K562 (cell line): Measurements from ENCODE around the gene CSNK1D. TPM values are rescaled to one million over a fixed set of nuclear protein-coding genes. Genes with fewer than 3 reads are reported as not detected.

Experiments
- ATAC-seq: fragments of 200-7000 bp; cut with Tn5 transposase; 3 replicates; pipeline ENCODE4 v1.9.1; 2020; ENCODE audit warnings: moderate library complexity
- BruUV-seq: library from RNA; stranded (reverse); fragments of 400-500 nt; replicated peaks from 2 replicates; lab custom pipeline; 2021; lab: Mats Ljungman, UMichigan
- CTCF ChIA-PET: fragments of 300-600 bp; formaldehyde crosslinking; extraction: SDS; loops from one replicate; lab custom pipeline; 2021; ENCODE audit warnings: low intra/inter-chr PET ratio; lab: Yijun Ruan, JAX
- POLR2A ChIA-PET: fragments of 300-600, 350-650 bp; sonication (Branson Sonifier 250); formaldehyde crosslinking; extraction: SDS; loops from one replicate; lab custom pipeline; 2021; ENCODE audit warnings: antibody characterized with exemption, inconsistent platforms; lab: Yijun Ruan, JAX
- DNase-seq, 4 experiments: peaks; one replicate each; pipeline versions ENCODE4 v3.0.0 to v3.0.0-alpha.2; 2011 to 2018; ENCODE audit warnings: low spot score in 3 of 4, mixed read lengths in 3 of 4; ENCODE audit errors: extremely low read depth in 1 of 4
- FAIRE-seq: peaks from 2 replicates; lab custom pipeline; 2011; peaks lifted over from hg19 to GRCh38; lab: Jason Lieb, UNC
- H2AFZ ChIP-seq: 2 replicates; pipeline ENCODE4 v1.6.0; 2011; ENCODE audit warnings: low read depth, low read length, control low read depth, inconsistent platforms
- H3K27ac ChIP-seq: fragments of 200-600 bp; 3 replicates; pipeline ENCODE4 v1.8.0; 2011; ENCODE audit warnings: low read depth, mild to moderate bottlenecking, control low read depth, inconsistent platforms, low read length, moderate library complexity, mixed read lengths; ENCODE audit errors: extremely low read depth
- H3K27me3 ChIP-seq, 2 experiments: fragments of 300-600 bp in 1 of 2; 2 replicates in 1 of 2; 3 replicates in 1 of 2; pipeline versions ENCODE4 v1.6.0 to v1.8.0; 2011; ENCODE audit warnings: inconsistent platforms in 2 of 2, low read length in 2 of 2, mild to moderate bottlenecking in 1 of 2, mixed read lengths in 1 of 2, moderate library complexity in 1 of 2; ENCODE audit not compliant: control insufficient read depth in 2 of 2, insufficient read depth in 2 of 2
- H3K36me3 ChIP-seq: fragments of 300-600 bp; 3 replicates; pipeline ENCODE4 v1.8.0; 2011; ENCODE audit warnings: mild to moderate bottlenecking, low read length, inconsistent platforms; ENCODE audit not compliant: control insufficient read depth, insufficient read depth
- H3K4me1 ChIP-seq, 2 experiments: fragments of 200-600 bp in 1 of 2; replicated peaks in 1 of 2; 2 replicates in 1 of 2; 3 replicates in 1 of 2; pipeline versions ENCODE4 v1.5.1 to v1.8.0; 2011; ENCODE audit warnings: inconsistent platforms in 2 of 2, low read length in 2 of 2, mild to moderate bottlenecking in 1 of 2, mixed read lengths in 1 of 2, moderate library complexity in 1 of 2; ENCODE audit not compliant: control insufficient read depth in 2 of 2, insufficient read depth in 2 of 2
- H3K4me2 ChIP-seq: 2 replicates; pipeline ENCODE4 v1.6.1; 2011; ENCODE audit warnings: low read length, control low read depth, inconsistent platforms, mixed read lengths; ENCODE audit not compliant: insufficient read depth
- H3K4me3 ChIP-seq: fragments of 200-600 bp; sonication (generic), shearing (Covaris generic); 2 replicates; pipeline ENCODE4 v1.5.1; 2016; ENCODE audit warnings: control low read depth, inconsistent platforms
- H3K79me2 ChIP-seq: fragments of 200-600 bp; 3 replicates; pipeline ENCODE4 v1.8.0; 2011; ENCODE audit warnings: low read length, inconsistent platforms; ENCODE audit not compliant: control insufficient read depth, insufficient read depth
- H3K9ac ChIP-seq, 2 experiments: 2 replicates each; pipeline versions ENCODE4 v1.6.0 to v1.6.1; 2011; ENCODE audit warnings: low read depth in 2 of 2, low read length in 2 of 2, control low read depth in 1 of 2, inconsistent platforms in 1 of 2, mild to moderate bottlenecking in 1 of 2, mixed read lengths in 1 of 2; ENCODE audit not compliant: insufficient read depth in 1 of 2
- H3K9me1 ChIP-seq: one replicate; pipeline ENCODE4 v1.6.0; 2011; ENCODE audit warnings: inconsistent platforms, mild to moderate bottlenecking, low read length, moderate library complexity; ENCODE audit not compliant: control insufficient read depth, insufficient read depth
- H3K9me3 ChIP-seq: replicated peaks from 2 replicates; pipeline ENCODE4 v1.5.1; 2011; ENCODE audit warnings: low read depth, low read length, inconsistent platforms; ENCODE audit not compliant: control insufficient read depth, insufficient read depth
- H4K20me1 ChIP-seq: replicated peaks from 2 replicates; pipeline ENCODE4 v1.6.1; 2011; ENCODE audit warnings: low read length, inconsistent platforms, mixed read lengths; ENCODE audit not compliant: control insufficient read depth, insufficient read depth
- ARID1B ChIP-seq: fragments of 450-650 bp; IDR thresholded peaks from 2 replicates; pipeline ENCODE4 v1.6.1; 2016; ENCODE audit warnings: antibody characterized with exemption, mild to moderate bottlenecking, inconsistent platforms
- ARID2 ChIP-seq: fragments of 450-650 bp; IDR thresholded peaks from 2 replicates; pipeline ENCODE4 v1.6.1; 2017; ENCODE audit warnings: antibody characterized with exemption, mild to moderate bottlenecking
- CBFA2T2 ChIP-seq: fragments of 450-650 bp; conservative IDR thresholded peaks from 2 replicates; pipeline ENCODE4 v1.6.1; 2017; ENCODE audit warnings: mild to moderate bottlenecking
- CBFA2T3 ChIP-seq: fragments of 450-650 bp; IDR thresholded peaks from 2 replicates; pipeline ENCODE4 v1.6.1; 2017
- DPF2 ChIP-seq: fragments of 450-650 bp; IDR thresholded peaks from 2 replicates; pipeline ENCODE4 v1.6.1; 2016
- FOS ChIP-seq: IDR thresholded peaks from 3 replicates; pipeline ENCODE4 v1.6.1; 2011; ENCODE audit not compliant: insufficient read length; ENCODE audit errors: extremely low read depth
- FOSL1 ChIP-seq: fragments of 200-800 bp; sonication (Bioruptor generic); conservative IDR thresholded peaks from 2 replicates; pipeline ENCODE4 v1.6.1; 2016; ENCODE audit warnings: missing genetic modification characterization, missing compliant biosample characterization
- JUND ChIP-seq, 2 experiments: IDR thresholded peaks; 2 replicates in 1 of 2; 3 replicates in 1 of 2; pipeline ENCODE4 v1.6.1; 2011; ENCODE audit warnings: borderline replicate concordance in 2 of 2, low read depth in 2 of 2, low read length in 2 of 2, improper control_type of control experiment in 1 of 2, missing biosample characterization in 1 of 2, missing genetic modification characterization in 1 of 2, missing genetic modification reagents in 1 of 2
- KDM1A ChIP-seq, 2 experiments: fragments of 450-650 bp; IDR thresholded peaks; 2 replicates each; pipeline ENCODE4 v1.6.1; 2016; ENCODE audit warnings: mild to moderate bottlenecking in 2 of 2
- LARP7 ChIP-seq: fragments of 450-650 bp; IDR thresholded peaks from 2 replicates; pipeline ENCODE4 v1.6.1; 2016
- NFIC ChIP-seq: fragments of 450-650 bp; IDR thresholded peaks from 2 replicates; pipeline ENCODE4 v1.6.1; 2017; ENCODE audit warnings: mild to moderate bottlenecking, inconsistent platforms
- SMARCE1 ChIP-seq: fragments of 450-650 bp; IDR thresholded peaks from 2 replicates; pipeline ENCODE4 v1.7.1; 2016; ENCODE audit warnings: mild to moderate bottlenecking
- TCF15 ChIP-seq: fragments of 250-450 bp; sonication (Bioruptor Pico); IDR thresholded peaks from 2 replicates; pipeline ENCODE4 v1.8.0; 2022; ENCODE audit warnings: moderate library complexity, mild to moderate bottlenecking, inconsistent platforms
- TCF3 ChIP-seq: sonication (generic); formaldehyde crosslinking; IDR thresholded peaks from 2 replicates; pipeline ENCODE4 v1.4.0; 2020; ENCODE audit warnings: mild to moderate bottlenecking, missing genetic modification reagents
- ZEB2 ChIP-seq: fragments of 450-650 bp; IDR thresholded peaks from 2 replicates; pipeline ENCODE4 v1.6.1; 2016
- WGBS: fragments of 100-300 bp; shearing (Covaris generic); methylation state at CpG from one replicate; pipeline ENCODE4 v1.1.6; 2016; ENCODE audit warnings: low coverage, mixed read lengths; ENCODE audit not compliant: insufficient coverage; ENCODE audit errors: missing lambda C conversion rate; 5-methylcytosine and 5-hydroxymethylcytosine counted together
- in situ Hi-C: fragments of 300-500 bp; cut with MboI; formaldehyde crosslinking; loops from 4 replicates; pipeline ENCODE4 v1.15.0; 2018; ENCODE audit warnings: inconsistent platforms, mixed read lengths
- intact Hi-C: fragments of 100-400 bp; cut with micrococcal nuclease; formaldehyde crosslinking; loops from 2 replicates; pipeline ENCODE4 v1.14.2; 2022
- polyA plus RNA-seq, 8 experiments: library from polyadenylated mRNA; depleted of rRNA in 4 of 8; stranded (reverse) in 5 of 8; unstranded in 3 of 8; fragments of >200 nt; fragmentation: Nextera tagmentation in 2 of 8; fragmentation: Illumina TruSeq in 1 of 8; extraction: Ambion mirVana in 2 of 8; extraction: Trizol in 1 of 8; gene quantifications; 2 replicates each; pipeline versions ENCODE4 v1.2.1 to v1.2.3, GENCODE V29; 2011 to 2014; ENCODE audit warnings: inconsistent platforms in 1 of 8, missing spikeins in 1 of 8
- total RNA-seq, 7 experiments: library from RNA; depleted of rRNA in 6 of 7; stranded (reverse); fragments of >200 nt in 6 of 7; fragmentation: Illumina TruSeq in 2 of 7; extraction: Trizol in 2 of 7; gene quantifications; 2 replicates each; pipeline versions ENCODE4 v1.2.1 to v1.2.3, GENCODE V29; 2011 to 2021; ENCODE audit warnings: low replicate concordance in 1 of 7
- TF ChIP-seq, protein P1 (sequence below), 2 experiments: fragments of 450-650 bp in 1 of 2; IDR thresholded peaks; 2 replicates each; pipeline ENCODE4 v1.6.1; 2011 to 2017; ENCODE audit warnings: low read depth in 2 of 2, antibody characterized with exemption in 1 of 2, borderline replicate concordance in 1 of 2, low read length in 1 of 2, mild to moderate bottlenecking in 1 of 2, mixed read lengths in 1 of 2; ENCODE audit not compliant: control insufficient read depth in 1 of 2
- TF ChIP-seq, protein P2 (sequence below), 2 experiments: fragments of 450-650 bp in 1 of 2; sonication (generic) in 1 of 2; formaldehyde crosslinking in 1 of 2; IDR thresholded peaks in 1 of 2; conservative IDR thresholded peaks in 1 of 2; 2 replicates each; pipeline versions ENCODE4 v1.6.1 to v1.8.1; 2016 to 2023; ENCODE audit warnings: mild to moderate bottlenecking in 2 of 2, moderate library complexity in 2 of 2, inconsistent platforms in 1 of 2, missing genetic modification reagents in 1 of 2

CSNK1D gene
- total and polyA plus RNA-seq, 9 of the 15 experiments (the other 6 are each of a cell fraction or from before 2014, with no cell fraction given): 6.5 to 133 (median 41.3) TPM

DNA sequence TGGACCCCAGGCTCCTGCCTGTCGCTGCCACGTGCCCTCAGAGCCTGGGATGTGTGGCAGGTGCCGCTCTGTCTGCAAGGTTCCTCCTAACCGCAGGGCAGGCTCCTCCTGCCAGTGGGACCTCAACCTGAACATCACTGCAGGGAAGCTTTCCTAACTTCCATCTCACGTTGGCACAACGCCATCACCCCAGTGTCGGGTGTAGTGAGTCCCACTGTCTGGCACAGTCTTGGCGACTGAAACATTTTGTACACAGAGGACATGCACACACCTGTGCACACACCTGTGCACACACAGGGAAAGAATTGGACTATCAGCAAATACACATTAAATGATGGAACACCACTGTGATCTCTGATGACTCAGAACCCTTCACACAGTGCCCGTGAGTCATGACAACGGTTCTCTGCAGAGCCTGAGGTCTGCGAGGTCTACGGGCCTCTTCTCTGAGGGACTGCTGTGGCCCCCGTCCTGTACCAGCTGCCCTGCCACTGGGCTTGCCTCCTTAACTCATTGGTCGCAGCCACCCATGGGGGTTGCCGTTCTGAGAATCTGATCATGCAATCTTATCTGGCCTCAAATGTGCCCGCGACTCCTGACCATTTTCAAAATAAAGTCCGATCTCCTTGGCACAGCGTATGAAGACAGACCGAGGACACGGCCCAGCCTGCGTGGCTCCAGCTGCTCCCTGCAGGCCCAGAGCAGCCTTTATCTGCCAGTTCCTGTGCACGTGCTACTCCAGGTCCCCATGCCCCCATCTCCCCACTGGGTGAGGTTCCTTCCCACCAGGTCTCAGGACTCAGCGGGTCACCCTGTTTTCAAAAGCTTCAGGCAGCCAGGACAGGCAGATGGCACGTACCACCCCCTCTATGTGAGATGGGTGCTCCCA lies 68.4 kb downstream of the CSNK1D start:
- no peak overlapping the region for H2AFZ ChIP-seq
- intact Hi-C loops (no loop called here), in situ Hi-C loops (no loop called here)
- peaks cover 10% of the 10 kb centered on the region; the same call in 1 of the 3 replicates for H3K79me2 ChIP-seq
- ChIA-PET POLR2A (interaction anchor here (0.9 to 1.0 kb wide), 2 partner anchors 9 to 23 kb away, joined by 4 to 8 read pairs; no protein-coding TSS in a partner anchor), CTCF (interaction anchor here (0.7 to 1.7 kb wide), 4 partner anchors 15 to 219 kb away, joined by 3 to 4 read pairs (median 4); no protein-coding TSS in a partner anchor)
- no TSS peak for BruUV-seq
- H3K4me1 ChIP-seq: peaks cover 49 to 51% of the 10 kb centered on the region in 2 experiments
- peak overlapping the region; percentile 52 to 53; a peak in 3 of 4 replicates for H3K9ac ChIP-seq
- H3K4me2 ChIP-seq: peak overlapping the region; percentile 7; the same call in 1 of the 2 replicates
- peaks cover 17% of the 10 kb centered on the region; the same call in 2 of the 3 replicates for H3K36me3 ChIP-seq
- ATAC-seq: peak; percentile 10; the same call in 1 of the 3 replicates
- no peak overlapping the region for H3K4me3 ChIP-seq
- WGBS: 54% methylated on average over 25 of the region's 25 CpGs
- DNase-seq: peak in 1 of 4 experiments; percentile 57
- peak overlapping the region; percentile 29; the same call in 2 of the 3 replicates for H3K27ac ChIP-seq
- peaks cover 8% of the 10 kb centered on the region for H3K9me1 ChIP-seq
- H4K20me1 ChIP-seq: no peaks in the 10 kb centered on the region
- FAIRE-seq: no peak
- H3K27me3 ChIP-seq: no peaks in the 10 kb centered on the region
- H3K9me3 ChIP-seq: no peaks in the 10 kb centered on the region; the same call in 1 of the 2 replicates
- TF ChIP-seq ARID2: peak; percentile 99
- no peak for TF ChIP-seq TCF15 (CRISPR knock-in tag)
- TF ChIP-seq FOS: peak; percentile 41
- 0 out of 2 replicates have a peak, but pooled peaks have one; percentile 19 for TF ChIP-seq CBFA2T2
- peak; percentile 81 for TF ChIP-seq NFIC
- peak; percentile 49; the same call in 1 of the 2 replicates for TF ChIP-seq ZEB2
- TF ChIP-seq TCF3 (CRISPR knock-in tag): no peak
- peak; percentile 88 for TF ChIP-seq JUND (IDR thresholded peaks at IDR 0.05; ENCODE audit: borderline replicate concordance, low read depth, low read length)
- peak; percentile 61; the same call in 1 of the 3 replicates for TF ChIP-seq JUND (tag; IDR thresholded peaks at IDR 0.05; ENCODE audit: borderline replicate concordance, low read depth, low read length)
- TF ChIP-seq, protein P1, sequence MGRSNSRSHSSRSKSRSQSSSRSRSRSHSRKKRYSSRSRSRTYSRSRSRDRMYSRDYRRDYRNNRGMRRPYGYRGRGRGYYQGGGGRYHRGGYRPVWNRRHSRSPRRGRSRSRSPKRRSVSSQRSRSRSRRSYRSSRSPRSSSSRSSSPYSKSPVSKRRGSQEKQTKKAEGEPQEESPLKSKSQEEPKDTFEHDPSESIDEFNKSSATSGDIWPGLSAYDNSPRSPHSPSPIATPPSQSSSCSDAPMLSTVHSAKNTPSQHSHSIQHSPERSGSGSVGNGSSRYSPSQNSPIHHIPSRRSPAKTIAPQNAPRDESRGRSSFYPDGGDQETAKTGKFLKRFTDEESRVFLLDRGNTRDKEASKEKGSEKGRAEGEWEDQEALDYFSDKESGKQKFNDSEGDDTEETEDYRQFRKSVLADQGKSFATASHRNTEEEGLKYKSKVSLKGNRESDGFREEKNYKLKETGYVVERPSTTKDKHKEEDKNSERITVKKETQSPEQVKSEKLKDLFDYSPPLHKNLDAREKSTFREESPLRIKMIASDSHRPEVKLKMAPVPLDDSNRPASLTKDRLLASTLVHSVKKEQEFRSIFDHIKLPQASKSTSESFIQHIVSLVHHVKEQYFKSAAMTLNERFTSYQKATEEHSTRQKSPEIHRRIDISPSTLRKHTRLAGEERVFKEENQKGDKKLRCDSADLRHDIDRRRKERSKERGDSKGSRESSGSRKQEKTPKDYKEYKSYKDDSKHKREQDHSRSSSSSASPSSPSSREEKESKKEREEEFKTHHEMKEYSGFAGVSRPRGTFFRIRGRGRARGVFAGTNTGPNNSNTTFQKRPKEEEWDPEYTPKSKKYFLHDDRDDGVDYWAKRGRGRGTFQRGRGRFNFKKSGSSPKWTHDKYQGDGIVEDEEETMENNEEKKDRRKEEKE (IDR thresholded peaks at IDR 0.05; ENCODE audit: borderline replicate concordance in 1 of 2, control insufficient read depth in 1 of 2, low read depth in 2 of 2, low read length in 1 of 2): no peak
- TF ChIP-seq LARP7: no peak
- TF ChIP-seq KDM1A (IDR thresholded peaks at IDR 0.05): peak in 1 of 2 experiments; percentile 99; a peak in 2 of 4 replicates
- TF ChIP-seq, protein P2, sequence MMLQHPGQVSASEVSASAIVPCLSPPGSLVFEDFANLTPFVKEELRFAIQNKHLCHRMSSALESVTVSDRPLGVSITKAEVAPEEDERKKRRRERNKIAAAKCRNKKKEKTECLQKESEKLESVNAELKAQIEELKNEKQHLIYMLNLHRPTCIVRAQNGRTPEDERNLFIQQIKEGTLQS (IDR thresholded peaks at IDR 0.05): peak; percentile 83
- TF ChIP-seq, protein P2 (CRISPR knock-in tag; conservative IDR thresholded peaks at IDR 0.05): no peak
- TF ChIP-seq FOSL1 (tag): peak; percentile 94
- TF ChIP-seq DPF2: 0 out of 2 replicates have a peak, but pooled peaks have one; percentile 32
- TF ChIP-seq ARID1B: peak; percentile 49
- peak; percentile 35; the same call in 1 of the 2 replicates for TF ChIP-seq SMARCE1
- peak; percentile 55 for TF ChIP-seq CBFA2T3
